GF-D8 (cell line): ENCODE data around the gene PCDH18.
"Not testable (repeated sequence)": the region's sequence is repeated elsewhere in the genome, so short reads cannot be mapped to it uniquely, and the experiment has no call there.

Source experiments
- DNase-seq: peaks from one replicate; lab custom pipeline; 2025; lab: John Stamatoyannopoulos, UW

Gene PCDH18, protein sequence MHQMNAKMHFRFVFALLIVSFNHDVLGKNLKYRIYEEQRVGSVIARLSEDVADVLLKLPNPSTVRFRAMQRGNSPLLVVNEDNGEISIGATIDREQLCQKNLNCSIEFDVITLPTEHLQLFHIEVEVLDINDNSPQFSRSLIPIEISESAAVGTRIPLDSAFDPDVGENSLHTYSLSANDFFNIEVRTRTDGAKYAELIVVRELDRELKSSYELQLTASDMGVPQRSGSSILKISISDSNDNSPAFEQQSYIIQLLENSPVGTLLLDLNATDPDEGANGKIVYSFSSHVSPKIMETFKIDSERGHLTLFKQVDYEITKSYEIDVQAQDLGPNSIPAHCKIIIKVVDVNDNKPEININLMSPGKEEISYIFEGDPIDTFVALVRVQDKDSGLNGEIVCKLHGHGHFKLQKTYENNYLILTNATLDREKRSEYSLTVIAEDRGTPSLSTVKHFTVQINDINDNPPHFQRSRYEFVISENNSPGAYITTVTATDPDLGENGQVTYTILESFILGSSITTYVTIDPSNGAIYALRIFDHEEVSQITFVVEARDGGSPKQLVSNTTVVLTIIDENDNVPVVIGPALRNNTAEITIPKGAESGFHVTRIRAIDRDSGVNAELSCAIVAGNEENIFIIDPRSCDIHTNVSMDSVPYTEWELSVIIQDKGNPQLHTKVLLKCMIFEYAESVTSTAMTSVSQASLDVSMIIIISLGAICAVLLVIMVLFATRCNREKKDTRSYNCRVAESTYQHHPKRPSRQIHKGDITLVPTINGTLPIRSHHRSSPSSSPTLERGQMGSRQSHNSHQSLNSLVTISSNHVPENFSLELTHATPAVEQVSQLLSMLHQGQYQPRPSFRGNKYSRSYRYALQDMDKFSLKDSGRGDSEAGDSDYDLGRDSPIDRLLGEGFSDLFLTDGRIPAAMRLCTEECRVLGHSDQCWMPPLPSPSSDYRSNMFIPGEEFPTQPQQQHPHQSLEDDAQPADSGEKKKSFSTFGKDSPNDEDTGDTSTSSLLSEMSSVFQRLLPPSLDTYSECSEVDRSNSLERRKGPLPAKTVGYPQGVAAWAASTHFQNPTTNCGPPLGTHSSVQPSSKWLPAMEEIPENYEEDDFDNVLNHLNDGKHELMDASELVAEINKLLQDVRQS

DNA sequence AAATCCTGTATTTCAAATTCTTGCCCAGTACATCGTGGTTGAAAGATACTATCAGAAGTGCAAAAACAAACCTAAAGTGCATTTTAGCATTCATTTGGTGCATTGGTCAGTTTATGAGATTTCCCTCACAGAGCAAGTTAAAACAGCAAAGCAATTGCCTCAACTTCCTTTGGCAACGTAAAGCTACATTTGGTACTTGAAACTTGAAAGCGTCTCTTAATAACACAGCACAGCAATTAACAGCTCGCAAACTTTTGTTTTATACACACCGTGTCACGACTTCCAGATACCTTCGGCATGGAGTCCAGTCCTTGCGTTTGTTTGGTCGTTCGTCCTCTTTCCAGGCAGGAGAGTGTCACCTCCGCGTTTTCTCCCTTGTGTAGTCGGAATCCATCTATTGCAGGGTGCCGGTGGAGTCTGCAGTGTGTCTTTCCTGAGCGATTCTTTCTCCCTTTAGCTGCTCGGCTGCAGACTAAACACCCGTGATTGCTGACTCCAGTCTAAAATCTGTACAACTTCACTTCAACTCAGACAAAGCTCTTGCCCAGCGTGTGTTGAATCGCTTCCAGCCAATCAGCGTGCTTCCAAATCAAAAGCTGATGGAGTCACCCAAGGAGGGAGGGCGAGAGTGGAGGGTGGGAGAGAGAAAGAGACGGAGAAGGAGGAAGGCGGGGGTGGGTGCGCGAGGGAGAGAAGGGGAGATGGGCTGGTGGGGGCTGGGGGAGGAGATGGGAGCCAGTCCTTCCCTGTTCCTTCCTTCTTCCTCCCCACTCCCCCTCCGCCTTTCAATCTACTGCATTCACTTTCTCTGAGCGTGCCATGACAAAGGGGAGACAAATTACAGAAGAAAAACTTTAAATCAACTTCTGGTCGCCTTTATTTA is at the start of gene PCDH18:
Gene PCDH18 (minus strand): TSS at position 509 of the 883 bp plus-strand sequence. CDS start 406 bp downstream, at position 103.
- no peak for DNase-seq

DNA sequence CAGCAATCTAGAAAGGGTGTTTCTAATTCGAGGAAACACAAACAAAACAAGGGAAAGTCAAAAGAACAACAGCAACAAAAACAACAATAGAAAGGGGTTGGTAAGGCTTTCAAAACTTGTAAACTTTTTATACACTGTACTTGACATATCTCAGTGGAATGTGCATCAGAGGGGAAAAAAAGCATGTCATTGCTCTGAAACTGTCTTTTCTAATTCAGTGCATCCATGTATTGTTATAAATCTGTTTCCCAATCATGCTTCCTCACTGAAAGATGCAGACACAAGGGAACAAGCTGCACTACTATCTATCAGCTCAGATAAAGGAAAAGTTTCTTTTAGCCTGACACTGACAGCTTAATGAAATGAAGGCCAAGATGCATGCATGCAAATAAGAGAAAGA is 44.2 kb upstream of the PCDH18 start:
- DNase-seq = no peak

DNA sequence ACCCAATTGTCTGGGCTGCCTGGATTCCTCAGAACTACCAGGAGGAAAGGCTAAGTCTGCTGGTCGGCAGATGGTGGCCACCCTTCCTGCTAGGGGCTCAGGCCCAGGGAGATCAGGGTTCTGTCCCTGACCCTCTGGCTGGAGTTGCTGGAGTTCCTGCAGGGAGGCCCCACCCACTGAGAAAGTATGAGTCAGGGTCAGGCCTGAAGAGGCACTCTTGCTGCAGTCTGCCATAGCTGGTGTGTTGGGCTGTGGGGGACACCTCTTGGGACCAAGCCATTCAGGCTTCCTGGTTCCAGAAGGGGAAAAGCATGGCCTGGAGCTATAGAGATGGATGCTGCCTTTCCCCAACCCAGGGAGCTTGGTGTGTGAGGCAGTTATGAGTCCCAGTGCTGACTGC is 40.4 kb upstream of the PCDH18 start:
- DNase-seq = no peak

DNA sequence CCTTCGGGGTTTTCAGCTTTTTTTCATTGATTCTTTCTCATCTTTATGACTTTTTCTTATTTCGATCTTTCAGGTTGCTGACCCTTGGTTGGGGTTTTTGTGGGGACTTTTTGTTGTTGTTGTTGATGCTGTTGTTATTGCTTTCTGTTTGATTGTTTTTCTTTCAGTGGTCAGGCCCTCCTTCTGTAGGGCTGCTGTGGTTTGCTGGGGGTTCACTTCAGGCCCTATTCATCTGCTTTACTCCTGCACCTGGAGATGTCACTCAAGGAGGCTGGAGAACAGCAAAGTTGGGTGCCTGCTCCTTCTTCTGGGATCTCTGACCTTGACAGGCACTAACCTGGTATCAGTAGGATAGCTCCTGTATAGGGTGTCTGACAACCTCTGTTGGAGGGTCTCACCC is 39.9 kb upstream of the PCDH18 start:
- no peak for DNase-seq

DNA sequence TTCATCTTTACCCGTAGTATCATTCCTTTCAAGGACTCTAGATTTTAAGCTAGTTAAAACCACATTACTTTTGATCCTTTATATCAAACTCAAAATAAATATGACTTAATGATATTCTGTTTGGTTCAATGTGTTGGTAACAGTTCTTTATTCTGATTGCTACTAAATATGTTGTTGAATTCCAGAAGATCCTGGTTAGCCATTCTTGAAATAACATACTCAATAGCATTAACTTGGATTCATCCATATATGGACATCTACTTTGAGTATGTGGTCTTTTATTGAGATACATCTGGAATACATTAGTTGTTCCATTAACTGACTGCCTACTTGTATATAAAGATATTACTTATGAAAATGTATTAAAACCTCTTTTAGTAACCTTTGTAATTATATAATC is 27.5 kb upstream of the PCDH18 start:
- DNase-seq = no peak

DNA sequence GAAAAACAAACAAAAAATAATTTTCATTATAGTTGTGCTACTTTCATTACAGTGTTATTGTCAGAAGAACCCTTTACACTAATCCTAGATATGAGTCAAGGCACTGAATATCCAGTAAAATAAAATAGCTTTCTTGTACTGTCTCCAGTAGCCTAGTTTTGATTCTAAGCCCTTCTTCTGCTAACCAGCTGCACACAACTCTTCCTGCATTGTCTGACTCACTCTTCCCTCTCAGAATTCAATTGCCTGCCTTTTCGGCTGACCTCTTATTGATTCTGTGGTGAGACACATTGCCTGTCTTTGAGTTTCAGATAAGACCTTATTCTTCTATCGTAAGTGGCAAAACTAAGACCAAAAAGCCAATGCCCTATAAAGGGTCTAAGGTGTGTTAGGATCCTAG is 26.7 kb upstream of the PCDH18 start:
- DNase-seq = no peak

DNA sequence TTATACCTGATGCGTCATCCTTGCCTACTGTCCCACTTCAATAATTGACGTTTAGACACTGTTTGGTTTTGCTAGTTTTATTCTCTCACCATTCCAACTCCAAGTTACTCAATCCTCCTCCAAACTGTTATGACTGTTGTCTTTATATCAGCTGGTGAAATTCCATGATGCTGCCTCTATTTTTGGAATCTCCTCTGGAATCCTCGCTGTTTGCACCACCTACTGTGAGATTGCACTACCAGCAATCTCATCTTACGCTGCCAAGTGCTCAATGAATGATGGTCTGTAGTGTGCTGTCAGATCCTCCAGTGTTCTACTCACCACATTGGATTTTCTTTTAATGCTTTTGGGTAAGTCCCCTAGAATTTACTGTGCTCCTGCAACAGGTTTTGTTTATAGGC is 13.2 kb upstream of the PCDH18 start:
- no peak for DNase-seq

DNA sequence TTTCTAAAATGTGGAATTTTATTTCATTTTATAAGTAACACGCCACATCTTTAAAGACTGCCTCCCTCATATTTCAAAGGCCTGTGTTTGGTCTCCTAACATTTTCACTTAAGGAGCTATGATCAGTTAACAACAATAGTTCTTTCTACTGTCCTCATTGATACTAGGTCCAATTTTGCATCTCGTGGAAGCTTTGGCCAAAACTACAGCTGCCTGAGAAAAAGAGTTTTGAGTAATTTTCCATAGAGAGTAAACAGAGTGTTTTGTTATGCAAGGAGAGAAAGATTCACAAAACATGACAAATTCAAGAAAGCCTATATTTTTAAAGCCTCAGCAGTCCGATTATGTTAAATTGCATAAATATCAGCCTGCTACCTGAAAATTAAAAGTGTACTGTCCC is 11.4 kb upstream of the PCDH18 start:
- DNase-seq = no peak

DNA sequence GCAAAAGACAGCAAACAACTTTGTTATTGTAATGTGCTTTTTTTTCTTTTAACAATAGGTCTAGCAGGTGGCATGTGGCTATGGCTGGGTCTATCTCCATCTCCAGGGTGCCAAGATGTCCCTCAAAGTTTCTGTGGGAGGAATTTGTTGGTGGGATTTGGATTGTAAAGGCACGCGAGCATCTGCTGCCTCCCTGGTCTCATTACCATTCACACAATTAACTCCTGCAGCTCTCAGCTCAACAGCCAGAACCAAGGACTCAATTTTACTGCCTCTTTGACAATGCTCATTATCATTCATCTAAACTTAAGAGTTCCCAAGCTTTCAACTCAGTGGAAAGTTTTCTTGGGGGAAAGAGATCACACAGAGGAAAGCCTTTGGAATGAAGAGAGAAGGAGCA is 10.9 kb upstream of the PCDH18 start:
- no peak for DNase-seq

DNA sequence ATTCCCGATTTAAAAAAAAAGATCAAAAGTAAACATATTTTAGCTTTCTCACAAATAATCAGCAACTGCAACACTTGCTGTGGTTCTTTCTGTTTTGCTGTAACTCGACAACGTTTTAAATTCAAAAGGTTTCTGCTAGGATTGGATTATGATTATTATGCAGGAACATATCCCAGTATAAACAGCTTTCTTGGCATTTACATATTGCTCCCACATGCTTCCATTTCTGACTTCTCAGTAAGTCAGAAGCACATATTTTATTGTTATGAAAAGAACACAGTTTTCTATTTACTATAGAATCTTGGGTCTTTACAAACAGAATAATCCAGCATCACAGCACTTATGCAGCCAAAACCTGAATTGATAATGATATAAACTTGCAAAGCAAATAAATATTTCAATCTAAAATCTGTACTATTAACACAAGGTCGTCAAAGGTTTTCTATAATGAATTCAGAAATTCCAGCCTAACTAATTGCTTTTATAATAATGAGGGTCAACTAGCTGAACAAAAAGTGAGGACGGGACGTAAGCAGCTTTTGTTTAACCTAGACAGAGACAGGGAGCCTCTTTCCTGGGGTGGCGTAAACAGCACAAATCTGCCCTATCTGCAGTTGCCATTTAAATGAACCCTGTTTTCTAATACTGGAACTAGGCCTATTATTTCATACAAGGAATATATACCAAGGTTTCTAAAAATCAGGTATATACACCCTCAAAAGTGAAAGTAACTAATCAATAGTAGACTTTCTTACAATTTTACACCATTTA is 9.8 kb upstream of the PCDH18 start:
- DNase-seq = no peak

DNA sequence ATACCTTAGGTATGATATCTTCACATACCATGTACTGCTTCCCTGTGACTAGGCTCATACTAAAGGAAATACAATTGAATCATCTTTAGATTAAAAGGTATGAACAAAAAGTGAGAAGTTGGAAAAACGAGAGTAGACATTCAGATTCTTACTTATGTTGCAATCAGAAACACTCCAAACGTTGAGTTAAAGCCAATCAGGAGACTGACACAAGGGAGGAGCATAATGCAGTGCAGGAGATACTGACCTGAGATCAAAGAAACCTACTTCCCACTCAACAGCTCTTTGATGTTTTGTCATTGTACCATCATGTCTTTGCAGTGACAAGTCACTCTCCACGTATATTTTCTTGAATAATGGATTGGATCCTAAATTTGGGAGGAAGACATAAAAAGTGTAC is 8.9 kb upstream of the PCDH18 start:
- no peak for DNase-seq

DNA sequence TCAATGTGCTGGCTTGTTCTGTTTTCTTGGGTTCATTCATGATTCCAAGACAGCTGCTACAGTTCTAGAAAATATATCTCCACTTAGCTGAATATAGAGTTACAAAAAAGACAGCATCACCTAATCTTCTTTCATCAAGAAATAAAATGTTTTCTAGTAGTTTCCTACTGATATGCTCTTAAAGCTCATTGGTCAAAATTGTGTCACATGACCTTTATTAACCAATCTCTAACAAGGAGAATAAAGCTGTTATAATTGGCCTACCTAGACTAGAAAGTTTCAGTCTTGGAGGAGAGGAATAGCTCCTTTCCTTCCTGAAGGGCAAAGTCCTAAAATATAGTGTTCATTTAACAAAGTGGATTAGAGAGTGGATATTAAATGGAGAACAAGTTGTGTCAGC is 8.1 kb upstream of the PCDH18 start:
- DNase-seq = no peak

DNA sequence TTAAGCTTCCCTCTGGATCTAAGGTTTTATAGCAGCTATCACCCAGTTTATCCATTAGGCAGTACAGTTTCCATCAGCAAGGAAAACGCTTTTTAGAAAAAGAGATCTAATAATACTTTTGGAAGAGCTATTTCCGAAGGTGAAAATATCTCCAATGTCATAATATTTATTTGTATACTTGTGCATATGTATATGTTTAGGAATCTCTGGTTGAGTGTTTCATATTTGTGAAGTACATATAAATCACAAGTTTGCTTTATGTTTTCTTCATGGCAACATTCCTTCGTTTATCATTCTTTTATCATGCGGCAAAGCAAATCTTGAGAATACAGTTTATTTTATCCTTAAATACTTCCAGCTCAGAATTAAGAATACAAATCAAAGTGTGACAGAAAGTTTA is 6.2 kb upstream of the PCDH18 start:
- DNase-seq = no peak

DNA sequence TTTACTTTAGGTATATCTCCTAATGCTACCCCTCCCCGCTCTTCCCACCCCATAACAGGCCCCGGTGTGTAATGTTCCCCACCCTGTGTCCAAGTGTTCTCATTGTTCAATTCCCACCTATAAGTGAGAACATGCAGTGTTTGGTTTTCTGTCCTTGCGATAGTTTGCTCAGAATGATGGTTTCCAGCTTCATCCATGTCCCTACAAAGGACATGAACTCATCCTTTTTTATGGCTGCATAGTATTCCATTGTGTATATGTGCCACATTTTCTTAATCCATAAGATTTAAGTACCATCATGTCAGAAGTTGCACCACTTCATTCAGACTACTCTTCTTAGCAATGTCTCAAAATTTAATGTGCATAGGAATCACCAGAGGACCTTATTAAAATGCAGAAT is 5.5 kb upstream of the PCDH18 start:
- DNase-seq = not testable (repeated sequence)

DNA sequence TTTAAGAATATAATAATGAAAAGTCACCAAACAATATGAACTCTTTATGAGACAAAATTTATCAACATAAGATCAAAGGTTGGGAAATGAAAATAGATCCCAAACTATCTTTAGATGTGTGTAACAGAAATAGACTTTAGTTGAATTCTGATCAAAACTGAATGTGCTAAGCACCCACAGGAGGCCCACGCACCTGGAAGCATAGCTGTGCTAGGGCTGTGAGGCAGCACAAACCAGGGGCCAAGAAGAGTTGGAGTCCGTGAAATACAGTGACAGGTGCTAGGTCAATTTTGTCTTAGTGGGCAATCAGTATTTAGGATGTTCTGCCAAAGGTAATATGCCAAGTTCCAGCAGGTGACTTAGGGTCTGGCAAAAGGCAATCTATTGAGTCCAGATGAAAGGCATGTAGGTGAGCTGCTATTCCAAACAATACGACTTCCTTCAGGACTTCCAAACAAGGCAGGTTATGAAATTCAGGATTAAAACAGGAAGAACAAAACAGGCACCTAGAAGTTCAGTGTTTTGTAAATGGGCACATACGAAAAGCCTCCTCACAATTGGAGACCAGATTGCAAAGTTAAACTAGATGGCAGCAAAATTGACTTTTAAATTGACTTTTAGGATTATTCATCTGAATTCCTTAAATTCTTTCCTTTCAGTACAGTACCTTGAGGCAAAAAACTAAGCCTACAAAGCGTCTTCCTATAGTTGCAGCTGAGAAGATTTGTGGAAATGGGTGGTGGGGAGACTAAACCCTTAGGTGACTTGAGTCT is 4.7 kb upstream of the PCDH18 start:
- DNase-seq = no peak

DNA sequence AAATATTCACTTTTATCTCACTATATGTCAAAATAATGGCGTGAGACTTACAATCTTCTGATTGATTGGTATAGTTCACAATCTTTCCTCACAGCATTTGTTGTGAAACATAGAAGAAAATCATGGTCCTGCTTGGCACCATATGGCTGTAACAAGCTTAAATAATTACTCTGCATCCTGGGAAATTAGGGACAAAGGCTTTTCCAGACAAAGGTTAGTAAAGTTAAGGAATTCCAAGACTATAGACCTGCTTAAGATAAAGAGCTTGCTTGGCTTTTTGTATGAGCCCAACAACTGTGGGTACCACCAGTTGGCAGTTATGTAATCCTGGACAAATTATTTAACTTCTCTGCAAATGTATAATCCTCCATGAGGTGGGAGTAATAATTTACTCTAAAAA is 3.4 kb upstream of the PCDH18 start:
- no peak for DNase-seq

DNA sequence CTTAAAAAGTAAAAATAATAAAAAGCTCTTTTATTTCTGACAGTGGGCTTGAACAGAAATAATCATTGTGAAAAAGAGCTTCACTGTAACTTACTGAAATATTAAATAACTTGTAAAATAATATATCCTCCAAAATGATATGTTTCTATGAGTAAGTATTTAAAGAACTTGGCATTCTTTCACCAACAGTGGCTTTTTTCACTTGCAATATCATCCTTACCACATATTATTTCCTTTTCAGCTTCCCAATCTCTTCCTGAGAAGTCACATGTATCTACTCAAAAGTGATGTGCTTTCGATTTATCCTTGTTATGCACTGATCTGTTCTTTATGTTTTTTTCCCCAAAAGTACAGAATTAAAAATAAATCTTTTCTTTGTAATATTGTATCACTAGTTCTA is 2.2 kb upstream of the PCDH18 start:
- no peak for DNase-seq

DNA sequence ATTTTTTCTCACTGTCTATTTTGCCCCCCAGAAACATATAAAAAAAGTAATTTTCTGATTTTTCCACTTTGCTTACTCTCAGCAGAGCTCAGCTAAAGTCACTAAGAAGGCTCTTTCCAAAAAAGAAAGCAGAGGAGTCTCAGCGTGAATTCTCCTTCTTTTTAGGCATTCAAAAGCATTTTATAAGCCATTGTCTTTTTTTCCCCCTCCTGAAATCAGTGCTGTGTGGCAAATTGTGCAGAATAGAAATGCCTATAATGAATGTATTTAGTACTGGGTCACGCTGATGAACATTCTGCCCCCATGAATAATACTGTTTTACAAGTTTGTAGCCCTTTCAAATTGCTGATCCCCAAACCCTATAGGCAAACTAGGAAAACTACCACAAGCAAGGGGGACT is 1.6 kb upstream of the PCDH18 start:
- DNase-seq = no peak

DNA sequence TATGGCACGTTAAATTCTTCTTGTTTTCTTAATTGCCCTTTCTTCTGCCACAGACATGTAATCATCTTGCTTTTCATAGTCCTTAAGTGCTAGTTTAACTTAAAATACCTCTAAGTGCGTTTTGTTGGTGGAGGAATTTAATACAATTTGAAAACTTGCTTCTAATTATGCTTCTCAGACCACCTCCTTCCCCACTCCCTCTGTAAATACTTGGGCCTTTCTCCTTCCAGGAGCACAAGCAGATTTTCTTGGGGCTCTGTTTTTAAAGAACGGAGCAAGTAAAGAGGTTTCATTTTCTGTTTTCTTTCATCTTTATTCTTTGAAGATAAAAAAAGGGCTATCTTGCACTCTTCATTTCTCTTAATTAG is 559 bp upstream of the PCDH18 start:
- DNase-seq = no peak
